D721Med (cell line): ENCODE results near the gene TIMP2.

ENCODE experiments used
- DNase-seq: peaks from one replicate; pipeline ENCODE4 v3.0.0; 2011; ENCODE audit warnings: low spot score; ENCODE audit not compliant: insufficient read length
- FAIRE-seq: peaks from 2 replicates; lab custom pipeline; 2011; peaks lifted over from hg19 to GRCh38; lab: Jason Lieb, UNC
- TF ChIP-seq, protein P1 (sequence below): IDR thresholded peaks from 2 replicates; pipeline ENCODE4 v1.5.1; 2012; ENCODE audit warnings: mild to moderate bottlenecking, control low read depth; ENCODE audit not compliant: insufficient read depth; ENCODE audit errors: missing control alignments

TIMP2 gene

DNA sequence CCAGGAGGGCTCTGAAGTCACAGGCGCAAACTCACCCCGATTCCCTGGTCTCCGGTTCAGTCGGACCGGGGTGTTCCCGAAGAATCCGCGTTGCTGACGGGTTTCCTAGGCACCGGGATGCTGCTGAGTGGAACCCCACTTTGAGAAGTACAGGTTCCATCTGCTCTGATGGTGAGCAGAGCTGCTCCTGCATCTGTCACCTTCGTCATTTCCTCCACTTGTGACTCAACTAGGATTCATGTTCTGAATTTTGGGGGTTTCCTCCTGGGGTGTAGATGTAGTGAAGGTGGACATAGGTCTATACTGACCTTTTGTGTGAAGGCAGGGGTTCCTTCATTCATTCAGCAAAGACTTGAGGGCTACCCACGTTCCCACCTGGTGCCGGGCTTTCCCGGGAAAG is 29.5 kb upstream of the TIMP2 start:
- DNase-seq (no peak), FAIRE-seq (no peak)
- TF ChIP-seq, protein P1, sequence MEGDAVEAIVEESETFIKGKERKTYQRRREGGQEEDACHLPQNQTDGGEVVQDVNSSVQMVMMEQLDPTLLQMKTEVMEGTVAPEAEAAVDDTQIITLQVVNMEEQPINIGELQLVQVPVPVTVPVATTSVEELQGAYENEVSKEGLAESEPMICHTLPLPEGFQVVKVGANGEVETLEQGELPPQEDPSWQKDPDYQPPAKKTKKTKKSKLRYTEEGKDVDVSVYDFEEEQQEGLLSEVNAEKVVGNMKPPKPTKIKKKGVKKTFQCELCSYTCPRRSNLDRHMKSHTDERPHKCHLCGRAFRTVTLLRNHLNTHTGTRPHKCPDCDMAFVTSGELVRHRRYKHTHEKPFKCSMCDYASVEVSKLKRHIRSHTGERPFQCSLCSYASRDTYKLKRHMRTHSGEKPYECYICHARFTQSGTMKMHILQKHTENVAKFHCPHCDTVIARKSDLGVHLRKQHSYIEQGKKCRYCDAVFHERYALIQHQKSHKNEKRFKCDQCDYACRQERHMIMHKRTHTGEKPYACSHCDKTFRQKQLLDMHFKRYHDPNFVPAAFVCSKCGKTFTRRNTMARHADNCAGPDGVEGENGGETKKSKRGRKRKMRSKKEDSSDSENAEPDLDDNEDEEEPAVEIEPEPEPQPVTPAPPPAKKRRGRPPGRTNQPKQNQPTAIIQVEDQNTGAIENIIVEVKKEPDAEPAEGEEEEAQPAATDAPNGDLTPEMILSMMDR: no peak

DNA sequence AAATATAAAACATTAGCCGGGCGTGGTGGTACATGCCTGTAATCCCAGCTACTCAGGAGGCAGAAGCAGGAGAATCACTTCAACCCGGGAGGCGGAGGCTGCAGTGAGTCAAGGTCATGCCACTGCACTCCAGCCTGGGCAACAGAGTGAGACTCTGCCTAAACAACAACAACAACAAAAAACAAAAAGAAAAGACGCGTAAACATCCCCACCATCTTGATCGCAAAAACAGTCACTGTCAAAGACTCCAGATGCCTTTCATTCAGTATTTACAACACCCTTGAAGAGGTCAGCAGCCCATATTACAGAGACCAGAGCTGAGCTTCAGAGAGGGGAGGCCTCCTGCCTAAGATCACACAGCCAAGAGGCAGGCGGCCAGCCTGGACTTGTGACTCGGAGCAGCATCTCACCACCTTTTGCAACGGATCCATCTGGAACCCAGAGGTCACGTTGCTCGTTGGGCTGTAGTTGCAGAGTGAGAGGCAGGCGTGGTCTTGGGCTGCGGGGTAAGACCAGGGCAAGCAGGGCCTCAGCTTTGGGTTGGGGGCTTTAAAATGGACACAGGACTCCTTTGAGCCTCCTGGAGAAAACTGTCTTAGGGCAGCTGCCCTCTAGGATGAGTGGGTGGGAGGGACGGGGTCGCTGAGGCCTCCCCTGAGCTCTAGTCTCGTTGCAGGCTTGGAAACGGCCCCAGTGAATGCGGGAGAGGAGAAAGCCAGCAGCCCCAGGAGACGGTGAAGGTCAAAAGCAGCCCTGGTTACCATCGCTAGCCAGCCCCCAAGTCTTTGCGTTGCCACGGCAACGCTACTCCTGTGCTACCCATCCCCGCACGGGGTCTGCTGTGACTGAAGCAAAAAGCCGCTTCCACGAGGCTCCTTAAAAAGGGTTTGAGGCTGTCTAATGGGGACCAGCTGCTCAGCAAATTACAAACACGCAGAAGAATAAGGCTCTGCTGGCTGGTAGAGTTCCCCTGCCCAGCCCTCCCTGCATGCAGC is 28.5 kb upstream of the TIMP2 start:
- FAIRE-seq: no peak
- TF ChIP-seq, protein P1: no peak
- DNase-seq: no peak

DNA sequence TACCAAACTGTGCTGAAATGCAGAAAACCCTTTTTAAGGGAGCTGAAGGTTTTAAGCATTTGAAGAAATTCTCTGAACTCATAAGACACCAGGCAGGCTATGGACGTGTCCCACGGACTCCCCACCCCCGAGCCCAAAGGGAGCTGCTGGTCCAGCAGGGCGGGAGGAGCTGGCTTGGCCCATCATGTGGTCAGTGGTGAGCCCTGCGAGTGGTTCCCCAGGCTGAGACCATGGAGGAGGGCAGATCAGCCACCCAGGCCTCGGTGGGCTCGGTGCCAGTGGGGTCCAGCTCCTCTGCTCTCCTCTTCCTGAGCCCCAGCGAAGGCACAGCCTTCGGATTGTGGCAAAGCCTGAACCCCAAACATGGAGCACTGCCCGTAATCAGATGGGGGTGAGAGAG is 27.5 kb upstream of the TIMP2 start:
- TF ChIP-seq, protein P1: no peak
- DNase-seq: no peak
- no peak for FAIRE-seq

DNA sequence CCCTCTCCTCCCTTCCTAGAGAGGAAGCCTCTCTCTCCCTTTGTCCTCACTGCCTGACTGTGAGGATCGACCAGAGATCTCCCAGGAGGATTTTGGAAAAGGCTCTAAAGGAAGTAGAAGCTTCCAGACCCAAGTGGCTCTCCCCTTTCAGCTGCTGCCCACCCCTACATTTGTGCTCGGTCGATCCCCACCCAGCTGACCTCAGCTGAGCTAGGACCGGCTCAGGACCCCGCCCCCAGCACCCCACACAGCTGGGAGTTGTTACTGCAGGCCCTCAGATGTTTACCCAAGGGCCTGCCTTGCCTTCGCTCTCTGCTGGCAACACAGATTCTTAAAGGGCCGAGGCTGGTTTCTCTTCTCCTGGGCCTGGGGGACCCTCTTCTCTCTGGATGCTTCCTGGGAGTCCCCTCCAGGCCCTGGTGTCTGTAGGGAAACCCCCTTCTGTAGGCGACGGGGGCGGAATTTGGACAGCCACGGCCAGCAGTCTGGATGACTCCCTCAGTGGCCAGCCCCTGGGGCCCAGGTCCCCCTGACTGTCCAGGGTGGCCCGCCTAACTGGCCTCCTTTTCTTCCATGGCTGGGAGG is 26.9 kb upstream of the TIMP2 start:
- TF ChIP-seq, protein P1: no peak
- no peak for DNase-seq
- no peak for FAIRE-seq

DNA sequence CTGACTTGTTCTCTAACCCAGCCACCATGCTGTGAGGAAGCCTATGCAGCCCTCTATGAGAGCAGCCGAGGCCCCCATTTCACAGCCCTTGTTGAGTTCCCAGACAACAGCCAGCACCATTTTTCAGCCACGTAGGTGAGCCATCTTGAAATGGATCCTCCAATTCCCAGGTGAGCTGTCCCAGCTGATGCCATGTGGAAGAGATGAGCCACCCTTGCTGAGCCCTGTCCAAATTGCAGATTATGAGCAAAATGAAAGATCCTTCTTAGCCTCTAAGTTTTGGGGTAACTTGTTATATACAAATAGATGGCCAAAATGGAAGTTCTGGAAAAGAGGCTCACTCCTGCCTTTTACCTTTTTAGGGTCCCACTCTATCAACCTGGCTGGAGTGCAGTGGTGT is 25.7 kb upstream of the TIMP2 start:
- DNase-seq (no peak), FAIRE-seq (no peak)
- TF ChIP-seq, protein P1: no peak

DNA sequence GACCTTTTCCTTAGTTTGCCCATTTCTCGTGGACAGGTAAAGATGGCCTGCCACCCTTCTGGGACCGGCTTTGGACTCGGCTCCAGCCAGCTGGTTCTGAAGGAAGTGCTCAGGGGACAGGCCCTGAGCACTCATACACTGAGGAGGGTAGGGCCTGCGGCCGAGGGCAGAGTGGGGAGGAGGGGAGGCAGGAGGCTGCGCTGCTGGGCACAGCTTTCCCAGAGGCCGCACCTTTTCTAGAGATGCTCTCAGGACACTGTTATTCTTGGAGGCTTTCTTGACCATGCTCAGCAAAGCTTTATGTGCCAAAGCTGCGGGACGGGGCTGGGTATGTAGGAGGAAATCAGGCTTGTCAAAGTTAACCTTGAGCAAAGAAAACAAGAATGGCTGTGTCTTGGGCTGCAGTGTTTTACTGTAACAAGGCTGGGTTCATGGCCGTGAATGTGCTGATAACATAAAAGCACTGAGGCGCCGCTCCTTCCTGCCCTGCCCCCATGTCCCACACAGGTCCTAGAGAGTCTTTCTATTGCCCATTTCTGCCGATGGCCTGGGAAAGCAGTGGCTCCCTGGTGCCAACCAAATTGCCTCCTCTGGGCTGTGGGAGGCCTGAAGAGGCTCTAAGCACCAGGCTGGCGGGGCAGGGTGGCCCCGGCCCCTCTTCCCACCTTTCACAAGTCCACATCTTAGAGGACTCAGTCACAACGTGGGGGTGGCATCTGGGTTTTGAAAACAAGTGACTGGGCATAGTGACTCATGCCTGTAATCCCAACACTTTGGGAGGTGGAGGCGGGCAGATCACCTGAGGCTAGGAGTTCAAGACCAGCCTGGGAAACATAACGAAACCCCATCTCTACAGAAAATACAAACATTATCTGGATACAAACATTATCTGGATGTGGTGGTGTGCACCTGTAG is 22.3 kb upstream of the TIMP2 start:
- FAIRE-seq: no peak
- no peak for DNase-seq
- TF ChIP-seq, protein P1: no peak
